Right atrium auricular region (tissue), 2 donors: ENCODE results near the gene NAXE. TPM values are rescaled to one million over a fixed set of nuclear protein-coding genes. Genes with fewer than 3 reads are reported as not detected.
"Not testable (repeated sequence)": the region's sequence is repeated elsewhere in the genome, so short reads cannot be mapped to it uniquely, and the experiment has no call there.

Experiments
- DNase-seq: peaks from one replicate; pipeline ENCODE4 v3.0.0-alpha.2; 2019; ENCODE audit warnings: low spot score
- H3K27ac ChIP-seq, 2 donors: fragments of 200-600 bp; sonication (generic); 1 replicate in 1 of 2; 2 replicates in 1 of 2; pipeline ENCODE4 v1.5.1; 2016 to 2019
- H3K27me3 ChIP-seq, 2 donors: fragments of 200-600 bp; sonication (generic); one replicate each; pipeline versions ENCODE4 v1.5.1 to v1.6.0; 2017 to 2019
- H3K36me3 ChIP-seq: fragments of 200-600 bp; sonication (generic); one replicate; pipeline ENCODE4 v1.5.1; 2016
- H3K4me1 ChIP-seq, 2 donors: fragments of 200-600 bp; sonication (generic); one replicate each; pipeline versions ENCODE4 v1.5.1 to v1.6.0; 2017 to 2019
- H3K4me3 ChIP-seq, 2 donors: fragments of 200-600 bp; sonication (generic); 1 replicate in 1 of 2; 2 replicates in 1 of 2; pipeline ENCODE4 v1.5.1; 2017 to 2019; ENCODE audit warnings: mild to moderate bottlenecking in 1 of 2, moderate library complexity in 1 of 2
- H3K9me3 ChIP-seq, 2 donors: fragments of 200-600 bp; sonication (generic); one replicate each; pipeline ENCODE4 v1.5.1; 2019
- CTCF ChIP-seq, 2 donors: fragments of 200-600 bp; sonication (generic); IDR thresholded peaks; one replicate each; pipeline ENCODE4 v1.5.1; 2019; ENCODE audit warnings: antibody characterized with exemption in 2 of 2
- total RNA-seq, 2 donors: library from RNA; depleted of rRNA; stranded (reverse); fragments of >200 nt; gene quantifications; one replicate each; pipeline ENCODE4 v1.1.0, GENCODE V29; 2016

The NAXE gene
- total RNA-seq, 2 donors from 2014 or later, result 85.3 to 96.3 TPM

DNA sequence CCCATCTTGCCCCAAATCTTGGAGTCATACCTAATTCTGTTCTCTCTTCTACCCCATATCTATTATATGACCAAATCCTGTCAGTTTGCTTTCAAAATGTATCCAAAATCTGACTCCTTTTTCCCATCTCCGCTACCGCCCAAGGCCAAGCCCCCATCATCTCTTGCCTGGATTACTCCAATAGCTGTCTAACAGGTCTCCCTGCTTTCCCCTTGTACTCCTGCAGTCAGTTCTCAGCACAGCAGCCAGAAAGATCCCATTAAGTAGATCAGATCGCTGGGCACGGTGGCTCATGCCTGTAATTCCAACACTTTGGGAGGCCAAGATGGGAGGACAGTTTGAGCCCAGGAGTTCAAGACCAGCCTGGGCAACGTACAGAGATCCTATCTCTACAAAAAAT is 39.1 kb upstream of the NAXE start:
- no peak for TF ChIP-seq CTCF (IDR thresholded peaks at IDR 0.05)

GRCh38 chr1:156552937-156553336 is 38.6 kb upstream of the NAXE start:
- H3K36me3 ChIP-seq, H3K9me3 ChIP-seq, H3K4me3 ChIP-seq, H3K27me3 ChIP-seq, H3K27ac ChIP-seq, H3K4me1 ChIP-seq: not testable (repeated sequence)
- DNase-seq, result peak; percentile 61

More for the DNA sequence above, 39.1 kb upstream of the NAXE start:
- no peak for DNase-seq
- no peaks in the 10 kb centered on the region for H3K27me3 ChIP-seq
- H3K27ac ChIP-seq, result no peak overlapping the region
- H3K9me3 ChIP-seq, result no peaks in the 10 kb centered on the region
- no peaks in the 10 kb centered on the region for H3K4me1 ChIP-seq
- no peak overlapping the region for H3K4me3 ChIP-seq
- no peaks in the 10 kb centered on the region for H3K36me3 ChIP-seq

DNA sequence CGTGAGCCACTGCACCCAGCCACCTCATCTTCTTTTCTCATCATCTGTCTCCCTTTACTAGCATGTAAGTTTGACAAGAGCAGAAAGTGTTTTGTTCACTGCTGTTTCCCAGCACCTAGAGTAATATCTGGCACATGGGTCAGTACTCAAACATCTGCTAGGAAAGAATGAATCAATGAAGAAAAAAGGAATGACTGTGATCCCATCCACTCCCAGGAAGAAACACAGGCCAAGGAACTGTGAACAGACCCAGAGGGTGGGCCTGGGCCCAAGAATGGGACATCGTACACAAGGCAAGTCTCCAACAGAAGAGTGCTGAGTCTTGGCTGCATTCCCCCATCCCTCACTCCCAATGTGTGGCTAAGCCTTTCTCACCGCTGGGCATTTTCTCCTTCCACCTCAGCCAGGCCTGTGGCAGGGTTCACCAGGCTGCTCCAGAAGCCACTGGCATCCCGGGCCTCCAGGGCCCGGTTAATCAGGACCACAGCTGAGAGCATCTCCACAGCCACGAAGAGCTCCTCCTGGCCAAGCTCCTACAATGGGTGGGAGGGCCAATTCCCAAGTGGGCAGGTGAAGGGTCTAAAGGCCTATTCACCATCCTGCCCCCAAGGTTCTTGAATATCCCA is 37.6 kb upstream of the NAXE start:
- Histone ChIP-seq H3K9me3 (no peaks in the 10 kb centered on the region), H3K4me3 (no peak overlapping the region), H3K27ac (no peak overlapping the region), H3K4me1 (no peaks in the 10 kb centered on the region), H3K36me3 (no peaks in the 10 kb centered on the region), H3K27me3 (no peaks in the 10 kb centered on the region)
- TF ChIP-seq CTCF (IDR thresholded peaks at IDR 0.05), result no peak
- DNase-seq, result no peak

DNA sequence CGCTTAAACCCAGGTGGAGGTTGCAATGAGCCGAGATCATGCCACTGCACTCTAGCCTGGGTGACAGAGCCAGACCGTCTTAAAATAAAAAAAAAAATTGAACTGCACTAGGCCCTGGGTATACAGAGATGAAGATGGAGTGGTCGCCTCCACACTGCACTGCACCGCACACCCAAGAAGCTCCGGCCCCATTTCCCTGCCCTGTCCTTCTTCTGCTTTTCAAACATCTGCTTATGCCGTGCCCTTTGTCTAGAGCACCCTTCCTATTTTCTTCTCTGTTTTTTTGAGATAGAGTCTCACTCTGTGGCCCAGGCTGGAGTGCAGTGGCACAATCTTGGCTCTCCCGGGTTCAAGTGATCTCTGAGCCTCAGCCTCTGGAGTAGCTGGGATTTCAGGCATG is 36.6 kb upstream of the NAXE start:
- no peak for DNase-seq

DNA sequence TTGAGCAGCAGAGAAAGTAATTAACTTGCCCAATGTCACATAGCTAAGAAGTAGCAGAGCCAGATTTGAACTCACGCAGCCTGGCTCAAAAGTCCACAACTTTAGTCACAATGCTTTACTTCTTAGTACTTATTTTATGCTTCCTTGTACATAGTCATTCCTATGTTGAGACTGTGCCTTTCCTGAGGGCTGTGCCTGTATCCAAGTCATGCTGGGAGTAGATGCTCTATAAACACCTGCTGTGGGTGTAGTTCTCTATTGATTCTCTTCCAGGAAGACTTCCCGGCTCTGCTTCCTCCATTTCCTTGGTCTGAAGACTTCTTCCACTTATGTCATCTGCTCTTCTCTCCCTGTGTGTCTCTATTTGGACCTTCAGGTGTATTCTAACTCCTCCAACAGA is 35.9 kb upstream of the NAXE start:
- Histone ChIP-seq H3K4me3 (no peak overlapping the region), H3K4me1 (no peaks in the 10 kb centered on the region), H3K9me3 (no peaks in the 10 kb centered on the region), H3K27me3 (no peaks in the 10 kb centered on the region), H3K36me3 (no peaks in the 10 kb centered on the region), H3K27ac (no peak overlapping the region)
- DNase-seq, result no peak
- TF ChIP-seq CTCF (IDR thresholded peaks at IDR 0.05), result no peak

More for the DNA sequence above, 36.6 kb upstream of the NAXE start:
- H3K27ac ChIP-seq, result no peak overlapping the region
- H3K36me3 ChIP-seq, result no peaks in the 10 kb centered on the region
- no peak overlapping the region for H3K4me3 ChIP-seq
- H3K27me3 ChIP-seq, result no peaks in the 10 kb centered on the region
- no peaks in the 10 kb centered on the region for H3K4me1 ChIP-seq
- no peaks in the 10 kb centered on the region for H3K9me3 ChIP-seq
- no peak for TF ChIP-seq CTCF (IDR thresholded peaks at IDR 0.05)

DNA sequence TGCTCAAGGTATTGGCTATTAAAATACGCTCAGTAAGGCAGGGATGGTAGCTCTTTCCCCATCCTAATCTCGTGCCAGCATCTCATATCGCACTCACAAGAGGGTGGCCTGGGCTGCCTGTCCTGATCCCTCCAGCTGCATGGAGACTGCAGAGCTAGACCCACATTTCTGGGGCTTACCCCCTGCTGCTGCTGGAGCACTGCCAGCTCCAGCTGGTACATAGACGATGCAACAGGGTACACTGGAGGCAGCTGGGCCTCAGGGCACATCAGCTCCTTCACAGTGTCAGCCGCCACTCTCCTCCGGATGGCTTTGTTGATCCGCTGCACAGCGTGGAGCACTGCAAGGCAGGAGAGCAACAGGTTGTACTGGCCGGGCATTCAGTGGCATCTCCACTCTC is 35.2 kb upstream of the NAXE start:
- no peaks in the 10 kb centered on the region for H3K9me3 ChIP-seq
- H3K4me1 ChIP-seq, result no peaks in the 10 kb centered on the region
- DNase-seq, result no peak
- H3K27me3 ChIP-seq, result no peaks in the 10 kb centered on the region
- H3K36me3 ChIP-seq, result no peaks in the 10 kb centered on the region
- no peak for TF ChIP-seq CTCF (IDR thresholded peaks at IDR 0.05)
- H3K27ac ChIP-seq, result no peak overlapping the region
- H3K4me3 ChIP-seq, result no peak overlapping the region
